GM12874 (cell line): Measurements from ENCODE around the gene CNTN6.

Source experiments
- TF ChIP-seq, protein P1 (sequence below): IDR thresholded peaks from 2 replicates; pipeline ENCODE4 v1.5.1; 2011; ENCODE audit warnings: low read depth, mild to moderate bottlenecking, control low read depth, low read length, moderate library complexity; ENCODE audit not compliant: insufficient read depth

The CNTN6 gene

DNA sequence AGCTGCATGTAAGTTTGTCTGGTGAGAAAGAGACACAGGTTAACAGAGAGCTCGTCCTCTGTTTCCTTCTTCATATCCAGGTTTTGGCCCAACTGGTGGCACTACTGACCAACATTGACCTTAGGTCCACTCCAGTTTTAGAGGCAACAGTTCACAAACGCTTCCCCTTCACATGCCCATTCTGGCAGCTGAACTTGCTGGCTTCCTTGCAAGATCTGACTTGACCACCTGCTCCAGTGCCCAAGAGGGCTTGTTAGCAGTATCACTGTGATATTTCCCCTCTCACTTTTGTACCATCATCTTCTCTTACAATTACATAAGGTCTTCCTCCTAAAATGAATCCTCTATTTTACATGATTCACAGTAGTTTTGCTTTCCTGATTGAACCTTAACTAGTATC lies 71.3 kb downstream of the CNTN6 start:
- TF ChIP-seq, protein P1, sequence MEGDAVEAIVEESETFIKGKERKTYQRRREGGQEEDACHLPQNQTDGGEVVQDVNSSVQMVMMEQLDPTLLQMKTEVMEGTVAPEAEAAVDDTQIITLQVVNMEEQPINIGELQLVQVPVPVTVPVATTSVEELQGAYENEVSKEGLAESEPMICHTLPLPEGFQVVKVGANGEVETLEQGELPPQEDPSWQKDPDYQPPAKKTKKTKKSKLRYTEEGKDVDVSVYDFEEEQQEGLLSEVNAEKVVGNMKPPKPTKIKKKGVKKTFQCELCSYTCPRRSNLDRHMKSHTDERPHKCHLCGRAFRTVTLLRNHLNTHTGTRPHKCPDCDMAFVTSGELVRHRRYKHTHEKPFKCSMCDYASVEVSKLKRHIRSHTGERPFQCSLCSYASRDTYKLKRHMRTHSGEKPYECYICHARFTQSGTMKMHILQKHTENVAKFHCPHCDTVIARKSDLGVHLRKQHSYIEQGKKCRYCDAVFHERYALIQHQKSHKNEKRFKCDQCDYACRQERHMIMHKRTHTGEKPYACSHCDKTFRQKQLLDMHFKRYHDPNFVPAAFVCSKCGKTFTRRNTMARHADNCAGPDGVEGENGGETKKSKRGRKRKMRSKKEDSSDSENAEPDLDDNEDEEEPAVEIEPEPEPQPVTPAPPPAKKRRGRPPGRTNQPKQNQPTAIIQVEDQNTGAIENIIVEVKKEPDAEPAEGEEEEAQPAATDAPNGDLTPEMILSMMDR = no peak

DNA sequence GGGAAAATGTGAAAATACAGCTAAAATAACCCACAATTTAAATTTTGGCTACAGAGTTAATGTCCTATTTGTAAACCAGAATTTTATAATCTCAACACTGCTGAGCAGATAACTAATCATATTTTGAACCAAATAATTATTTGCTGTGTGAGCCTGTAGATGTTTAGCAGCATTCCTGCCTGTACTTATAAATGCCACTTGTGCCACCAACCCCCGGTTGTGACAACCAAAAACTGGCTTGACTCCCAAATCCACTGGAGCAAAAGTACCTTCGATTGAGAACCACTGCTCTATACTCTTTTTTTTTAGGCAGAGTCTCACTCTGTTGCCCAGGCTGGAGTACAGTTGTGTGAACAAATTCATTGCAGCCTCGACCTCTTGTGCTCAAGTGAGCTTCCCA lies 78.5 kb downstream of the CNTN6 start:
- TF ChIP-seq, protein P1 = no peak

DNA sequence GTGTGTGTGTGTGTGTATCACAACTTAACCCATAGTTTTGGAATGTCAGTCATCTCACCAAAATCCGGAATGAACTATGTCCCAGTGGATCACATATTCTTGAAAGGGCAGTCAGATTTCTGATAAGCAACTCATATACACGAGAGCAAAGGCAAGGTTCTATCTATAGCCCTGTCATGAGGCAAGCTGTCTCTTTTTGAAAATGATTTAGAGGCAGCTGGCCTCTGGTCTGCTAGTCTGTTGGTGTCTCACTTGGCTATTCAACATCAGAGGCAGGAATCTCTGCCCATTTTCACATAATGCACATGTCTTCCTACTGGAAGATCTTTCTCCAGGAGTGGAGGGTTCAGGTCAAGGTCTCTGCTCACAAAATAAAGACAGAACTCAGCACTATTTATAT lies 79.8 kb downstream of the CNTN6 start:
- TF ChIP-seq, protein P1 = no peak

DNA sequence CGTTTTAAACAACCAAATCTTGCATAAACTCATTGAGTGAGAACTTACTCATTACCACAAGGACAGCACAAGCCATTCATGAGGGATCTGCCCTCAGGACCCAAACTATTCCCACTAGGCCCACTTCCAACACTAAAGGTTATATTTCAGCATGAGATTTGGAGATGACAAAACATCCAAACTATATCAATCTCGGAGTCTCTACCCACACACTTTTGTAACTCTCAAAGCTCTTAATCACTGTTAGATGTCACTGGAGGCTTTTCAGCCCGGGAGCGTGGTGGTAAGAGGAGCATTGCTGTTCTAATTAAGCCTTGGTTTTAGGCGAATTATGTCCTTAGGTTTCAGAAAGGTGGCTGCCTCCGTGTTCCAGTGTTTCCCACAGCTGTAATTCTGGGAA lies 86.3 kb downstream of the CNTN6 start:
- TF ChIP-seq, protein P1 = no peak

DNA sequence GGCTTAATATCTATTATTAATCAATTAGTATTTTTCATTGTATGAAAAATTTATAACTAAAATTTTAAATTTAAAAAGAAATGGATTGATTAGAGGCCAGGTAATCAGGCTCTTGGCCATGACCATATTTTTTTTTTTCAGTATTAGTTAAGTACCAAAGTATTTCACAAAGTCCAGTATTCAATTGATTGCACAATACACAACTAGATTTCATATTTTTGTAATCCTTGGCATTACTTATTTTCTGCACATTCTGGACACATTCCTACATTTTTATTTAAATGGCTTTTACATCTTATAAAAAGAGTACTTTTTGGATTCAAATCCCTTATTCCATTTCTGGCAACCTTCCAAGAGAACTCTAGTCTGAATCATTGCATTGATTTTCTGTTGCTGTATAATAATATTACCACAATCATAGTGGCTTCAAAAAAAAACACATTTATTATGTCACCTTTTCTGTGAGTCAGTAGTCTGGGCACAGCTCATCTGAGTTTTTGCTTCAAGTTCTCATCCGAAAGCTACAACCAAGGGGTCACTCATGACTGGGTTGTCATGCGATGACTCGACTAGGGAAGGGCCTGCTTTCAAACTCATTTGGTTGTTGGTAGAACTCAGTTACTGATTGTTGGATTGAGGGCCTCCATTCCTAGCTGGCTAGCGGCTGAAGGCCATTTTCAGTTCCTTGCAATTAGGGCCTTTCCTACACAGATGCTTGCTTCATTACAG lies 90.7 kb downstream of the CNTN6 start:
- TF ChIP-seq, protein P1 = no peak

DNA sequence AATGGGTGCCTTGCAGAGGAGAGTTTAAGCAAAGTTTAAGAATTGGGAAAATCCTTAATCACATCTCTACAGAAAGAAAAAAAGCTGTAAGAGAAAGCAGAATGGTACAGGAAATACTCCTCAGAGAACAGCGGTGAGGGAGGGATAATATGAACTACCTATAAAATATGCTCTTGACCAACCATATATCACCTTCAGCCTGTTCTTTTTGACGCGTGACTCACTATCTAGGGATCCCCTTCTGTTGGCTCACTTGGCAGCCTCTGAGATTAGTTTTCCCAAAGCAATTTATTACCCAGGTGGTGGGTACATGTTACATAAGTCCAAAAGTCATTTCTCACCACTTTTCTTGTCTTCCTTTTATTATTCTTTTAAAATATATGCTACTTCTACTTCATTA lies 97.7 kb downstream of the CNTN6 start:
- TF ChIP-seq, protein P1 = no peak

DNA sequence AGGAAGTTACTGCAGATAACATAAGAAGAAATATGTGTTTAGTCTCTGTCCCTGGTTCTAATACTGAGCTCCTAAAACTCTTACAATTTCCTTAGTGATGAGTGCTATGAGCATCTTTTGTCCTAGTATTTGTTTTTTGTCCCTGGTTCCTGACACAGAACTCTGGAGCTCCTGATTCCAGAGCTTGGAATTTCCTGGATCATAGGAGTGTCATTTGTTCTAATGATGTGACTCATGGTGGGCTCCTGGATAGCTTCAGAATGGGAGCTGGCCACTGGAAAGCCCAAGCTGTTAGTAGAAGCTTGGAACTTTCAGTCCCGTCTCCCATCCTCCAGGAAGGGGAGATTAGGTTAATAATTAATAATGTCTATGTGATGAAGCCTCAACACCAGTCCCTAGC lies 98.2 kb downstream of the CNTN6 start:
- TF ChIP-seq, protein P1 = no peak
